Measurements from ENCODE around the gene DNHD1. TPM values are rescaled to one million over a fixed set of nuclear protein-coding genes. Genes with fewer than 3 reads are reported as not detected.

The DNHD1 gene
- total and polyA plus RNA-seq, 2 of the 8 experiments (the other 6 are each of a cell fraction or from before 2014, with no cell fraction given): 5.0 to 6.8 TPM

- Histone ChIP-seq H2BK12ac (ENCODE audit: low read depth, low read length) (no peak overlapping the region), H3K36me3 (ENCODE audit: control insufficient read depth in 2 of 4, insufficient read depth in 4 of 4, low read length in 3 of 4) (no peaks in the 10 kb centered on the region), H3K56ac (replicated peaks; ENCODE audit: insufficient read length, low read depth, low read length) (no peak overlapping the region), H3K23me2 (ENCODE audit: low read depth, low read length) (no peaks in the 10 kb centered on the region), H3K23ac (ENCODE audit: insufficient read length) (no peak overlapping the region), H3K18ac (ENCODE audit: extremely low read depth, low read length) (no peak overlapping the region), H3K27ac (ENCODE audit: low read depth, low read length) (no peak overlapping the region), H3K4ac (replicated peaks; ENCODE audit: insufficient read length, low read depth, low read length) (no peak overlapping the region), H3K14ac (ENCODE audit: insufficient read length) (no peak overlapping the region), H3K27me3 (replicated peaks in 1 of 4; ENCODE audit: control insufficient read depth in 3 of 4, extremely low read depth in 1 of 4, insufficient read depth in 3 of 4, low read length in 3 of 4) (no peaks in the 10 kb centered on the region), H2BK5ac (ENCODE audit: low read depth, low read length) (no peak overlapping the region), H3K9ac (replicated peaks in 1 of 4; ENCODE audit: extremely low read depth in 1 of 4, low read depth in 3 of 4, low read length in 3 of 4) (no peak overlapping the region), H3K4me3 (ENCODE audit: extremely low read depth in 1 of 4, insufficient read depth in 2 of 4, low read depth in 3 of 4, low read length in 4 of 4) (no peak overlapping the region), H2BK15ac (ENCODE audit: low read length) (no peak overlapping the region), H4K20me1 (replicated peaks in 1 of 2; ENCODE audit: control insufficient read depth in 1 of 2, insufficient read depth in 2 of 2, low read length in 2 of 2) (no peaks in the 10 kb centered on the region), H2AFZ (ENCODE audit: low read length) (no peak overlapping the region), H3K4me2 (ENCODE audit: insufficient read depth in 1 of 2, low read depth in 2 of 2, low read length in 2 of 2) (no peak overlapping the region), H4K5ac (ENCODE audit: insufficient read length, low read depth, low read length) (no peak overlapping the region), H3K79me1 (ENCODE audit: low read depth, low read length) (no peaks in the 10 kb centered on the region), H2AK5ac (ENCODE audit: low read depth, low read length) (no peak overlapping the region), H3K4me1 (replicated peaks in 1 of 4; ENCODE audit: control insufficient read depth in 3 of 4, insufficient read depth in 4 of 4, low read length in 3 of 4) (peaks cover 0 to 7% (median 4%) of the 10 kb centered on the region in 4 experiments; a peak in 3 of 7 replicates), H4K8ac (ENCODE audit: extremely low read depth, insufficient read depth, low read length) (no peak overlapping the region), H3K9me3 (ENCODE audit: insufficient read depth in 2 of 2, low read depth in 1 of 2, low read length in 1 of 2) (no peaks in the 10 kb centered on the region), H2BK20ac (ENCODE audit: low read length) (no peak overlapping the region), H3K79me2 (ENCODE audit: control insufficient read depth in 1 of 2, insufficient read depth in 2 of 2, low read length in 2 of 2) (no peaks in the 10 kb centered on the region), H2BK120ac (replicated peaks; ENCODE audit: low read depth, low read length) (no peak overlapping the region), H4K91ac (replicated peaks; ENCODE audit: insufficient read length, low read length) (no peak overlapping the region)
- CTCF ChIA-PET (ENCODE audit: partially characterized antibody): interaction anchor here (1.2 to 10.2 kb wide), 2 partner anchors 10 to 96 kb away, joined by 3 to 64 read pairs; no protein-coding TSS in a partner anchor
- POLR2A ChIA-PET (ENCODE audit: partially characterized antibody): interaction anchor here (0.8 kb wide), 1 partner anchor 57 kb away, joined by 3 read pairs; no protein-coding TSS in a partner anchor
- no peak for DNase-seq (ENCODE audit: low read depth in 1 of 2, low spot score in 2 of 2)
- WGBS, 2 experiments (ENCODE audit: extremely low coverage in 1 of 2, insufficient coverage in 1 of 2, insufficient read length in 1 of 2, insufficient replicate concordance in 2 of 2, low coverage in 1 of 2, low lambda C conversion rate in 2 of 2, missing lambda C conversion rate in 1 of 2): 94% methylated on average over 12 of the region's 12 CpGs; no CpG with 5 or more reads in 1 of the 2 experiments
- TF ChIP-seq TAF1 (IDR thresholded peaks at IDR 0.05; ENCODE audit: low read depth, low read length) (no peak), NANOG (IDR thresholded peaks at IDR 0.05; ENCODE audit: insufficient read depth, low read depth, low read length, poor library complexity, severe bottlenecking) (no peak), BCL11A (IDR thresholded peaks at IDR 0.05; ENCODE audit: low read depth in 2 of 2, low read length in 2 of 2) (no peak), MAFK (IDR thresholded peaks at IDR 0.05; ENCODE audit: low read depth, low read length) (no peak), EGR1 (IDR thresholded peaks at IDR 0.05; ENCODE audit: borderline replicate concordance, low read depth, low read length) (no peak), POLR2AphosphoS5 (IDR thresholded peaks at IDR 0.05; ENCODE audit: low read depth, low read length) (no peak)
- TF ChIP-seq, protein P1, sequence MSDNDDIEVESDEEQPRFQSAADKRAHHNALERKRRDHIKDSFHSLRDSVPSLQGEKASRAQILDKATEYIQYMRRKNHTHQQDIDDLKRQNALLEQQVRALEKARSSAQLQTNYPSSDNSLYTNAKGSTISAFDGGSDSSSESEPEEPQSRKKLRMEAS (IDR thresholded peaks at IDR 0.05): no peak
- FAIRE-seq: no peak
These were observed 42.7 kb downstream of the DNHD1 start for GRCh38 chr11:6539748-6540268.

Data from H1 (cell line).